Astrocyte (in vitro differentiated cells and primary cell): ENCODE measurements around the gene PPP6R1.

Experiments
- EZH2 ChIP-seq: IDR thresholded peaks from 2 replicates; pipeline ENCODE4 v1.6.1; 2012; ENCODE audit warnings: mild to moderate bottlenecking, low read length, inconsistent platforms; ENCODE audit not compliant: insufficient read depth
- TF ChIP-seq, protein P1 (sequence below): IDR thresholded peaks from 2 replicates; pipeline ENCODE4 v1.5.1; 2011; ENCODE audit warnings: low read depth, mild to moderate bottlenecking, inconsistent platforms, low read length, moderate library complexity; ENCODE audit not compliant: insufficient read depth

DNA sequence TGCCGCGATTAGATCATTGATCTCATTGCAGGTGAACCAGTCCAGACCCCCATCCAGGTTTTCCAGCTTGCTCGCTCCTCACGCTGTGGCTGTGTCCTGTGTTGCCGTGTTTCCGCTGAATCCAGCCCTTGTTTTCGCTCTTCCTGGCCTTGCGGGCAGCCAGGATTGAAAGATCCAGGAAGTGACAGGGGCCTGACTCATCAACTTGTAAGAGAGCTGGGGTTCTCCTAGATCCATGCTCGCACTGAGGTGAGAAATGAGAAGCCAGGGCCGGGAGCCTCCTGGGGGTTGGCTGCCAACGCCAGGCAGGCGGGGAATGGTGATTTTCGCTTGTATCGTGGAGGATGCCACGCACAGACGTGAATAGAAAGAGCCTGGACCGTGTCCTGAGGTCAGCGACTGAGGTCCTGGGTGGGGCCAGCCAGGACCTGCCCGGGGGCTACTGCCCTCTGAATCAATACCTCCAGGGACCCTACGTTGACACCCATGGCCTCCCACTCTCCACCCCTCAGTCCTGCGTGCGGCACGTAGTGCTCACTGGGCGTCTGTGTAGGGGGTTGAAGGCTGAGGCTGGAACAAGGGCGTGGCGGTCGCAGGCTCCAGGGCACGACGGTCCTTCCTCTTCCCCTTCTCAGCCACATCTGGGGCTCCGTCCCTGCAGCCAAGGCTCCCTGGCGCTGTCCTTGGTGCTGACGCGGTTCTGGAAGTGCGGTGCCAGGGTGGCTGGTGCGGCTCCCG is 42.2 kb downstream of the PPP6R1 start:
- TF ChIP-seq EZH2, result no peak
- TF ChIP-seq, protein P1, sequence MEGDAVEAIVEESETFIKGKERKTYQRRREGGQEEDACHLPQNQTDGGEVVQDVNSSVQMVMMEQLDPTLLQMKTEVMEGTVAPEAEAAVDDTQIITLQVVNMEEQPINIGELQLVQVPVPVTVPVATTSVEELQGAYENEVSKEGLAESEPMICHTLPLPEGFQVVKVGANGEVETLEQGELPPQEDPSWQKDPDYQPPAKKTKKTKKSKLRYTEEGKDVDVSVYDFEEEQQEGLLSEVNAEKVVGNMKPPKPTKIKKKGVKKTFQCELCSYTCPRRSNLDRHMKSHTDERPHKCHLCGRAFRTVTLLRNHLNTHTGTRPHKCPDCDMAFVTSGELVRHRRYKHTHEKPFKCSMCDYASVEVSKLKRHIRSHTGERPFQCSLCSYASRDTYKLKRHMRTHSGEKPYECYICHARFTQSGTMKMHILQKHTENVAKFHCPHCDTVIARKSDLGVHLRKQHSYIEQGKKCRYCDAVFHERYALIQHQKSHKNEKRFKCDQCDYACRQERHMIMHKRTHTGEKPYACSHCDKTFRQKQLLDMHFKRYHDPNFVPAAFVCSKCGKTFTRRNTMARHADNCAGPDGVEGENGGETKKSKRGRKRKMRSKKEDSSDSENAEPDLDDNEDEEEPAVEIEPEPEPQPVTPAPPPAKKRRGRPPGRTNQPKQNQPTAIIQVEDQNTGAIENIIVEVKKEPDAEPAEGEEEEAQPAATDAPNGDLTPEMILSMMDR, result no peak
